ENCODE data around the gene L3MBTL4. TPM values are rescaled to one million over a fixed set of nuclear protein-coding genes. Genes with fewer than 3 reads are reported as not detected.

The L3MBTL4 gene
- total RNA-seq, 1 donor from 2014 or later = 6.5 TPM

DNA sequence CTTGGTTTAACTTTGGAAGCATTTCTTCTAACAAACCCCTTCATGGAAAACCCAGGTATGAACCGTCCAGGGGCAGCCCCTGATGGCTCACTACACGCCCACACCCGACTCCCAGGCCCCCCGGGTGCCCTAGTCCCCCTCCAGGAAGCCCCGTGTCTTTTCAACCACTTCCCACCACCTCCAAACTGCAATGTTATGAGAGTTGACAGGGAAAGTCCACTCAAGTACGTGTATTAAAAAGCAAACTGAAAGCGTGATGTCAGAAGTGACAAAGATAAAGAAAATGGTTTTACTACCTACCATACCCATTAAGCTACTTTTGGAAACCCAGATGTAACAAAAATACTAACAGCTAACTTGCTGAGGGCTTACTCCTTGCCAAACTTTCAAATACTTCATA is 51.5 kb downstream of the L3MBTL4 start:
- DNase-seq = no peak

- DNase-seq = no peak
Observed at GRCh38 chr18:6362559-6363129, 52.1 kb downstream of the L3MBTL4 start.

DNA sequence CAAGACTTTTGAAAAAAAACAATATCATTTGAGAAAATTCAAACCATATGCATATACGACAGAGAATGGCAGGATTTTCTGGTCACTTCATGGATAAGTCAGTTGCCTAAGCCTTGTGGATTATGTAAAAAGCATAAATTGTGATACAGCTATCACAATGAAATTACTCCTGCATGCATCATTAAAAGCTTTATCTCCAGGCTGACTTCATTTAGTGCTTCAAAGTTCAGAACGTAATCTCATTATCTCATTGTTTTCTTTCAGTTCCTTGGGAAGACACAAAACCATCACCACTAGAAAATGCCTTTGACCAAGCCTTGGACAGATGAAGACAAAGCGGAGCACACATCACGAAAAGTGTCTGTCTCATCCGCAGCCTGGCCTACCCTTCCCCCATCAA is 57.0 kb downstream of the L3MBTL4 start:
- no peak for DNase-seq

DNA sequence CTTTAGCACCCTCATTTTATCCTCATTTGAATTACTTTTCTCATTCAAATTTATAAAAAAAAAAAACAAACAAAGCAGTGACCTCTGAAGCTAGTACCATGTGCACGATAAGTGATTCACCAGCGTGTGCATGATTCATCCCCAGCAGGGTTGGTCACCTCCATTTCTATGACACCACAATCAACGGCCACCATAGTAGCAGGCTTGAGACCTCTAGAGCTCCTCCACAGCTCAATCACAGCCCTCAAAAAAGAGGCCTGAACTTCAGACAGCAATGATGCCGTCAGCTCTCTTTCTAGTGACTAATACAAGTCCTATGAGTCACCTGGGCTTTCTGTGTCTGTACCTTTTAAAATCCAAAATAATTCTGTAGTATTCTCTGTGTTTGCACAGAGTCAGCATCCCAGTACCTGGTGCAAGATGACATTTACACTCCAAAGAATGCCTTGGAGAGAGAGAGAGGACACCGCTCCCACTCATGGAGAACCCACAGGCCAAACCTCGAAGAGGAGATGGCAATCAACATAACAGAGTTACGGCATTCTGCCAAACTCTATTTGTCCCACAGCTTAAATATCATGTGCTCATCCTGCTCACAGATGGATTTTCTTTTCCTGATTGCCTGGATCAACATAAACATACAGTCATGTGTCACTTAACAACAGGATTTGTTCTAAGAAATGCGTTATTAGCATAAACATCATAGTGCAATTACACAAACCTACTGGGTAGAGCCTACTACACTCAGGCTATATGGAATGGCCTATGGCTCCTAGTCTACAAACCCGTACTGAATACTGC is 58.7 kb downstream of the L3MBTL4 start:
- no peak for DNase-seq

GRCh38 chr18:6352275-6352674 is 62.4 kb downstream of the L3MBTL4 start:
- DNase-seq = no peak

GRCh38 chr18:6342990-6343389 is 71.7 kb downstream of the L3MBTL4 start:
- no peak for DNase-seq

DNA sequence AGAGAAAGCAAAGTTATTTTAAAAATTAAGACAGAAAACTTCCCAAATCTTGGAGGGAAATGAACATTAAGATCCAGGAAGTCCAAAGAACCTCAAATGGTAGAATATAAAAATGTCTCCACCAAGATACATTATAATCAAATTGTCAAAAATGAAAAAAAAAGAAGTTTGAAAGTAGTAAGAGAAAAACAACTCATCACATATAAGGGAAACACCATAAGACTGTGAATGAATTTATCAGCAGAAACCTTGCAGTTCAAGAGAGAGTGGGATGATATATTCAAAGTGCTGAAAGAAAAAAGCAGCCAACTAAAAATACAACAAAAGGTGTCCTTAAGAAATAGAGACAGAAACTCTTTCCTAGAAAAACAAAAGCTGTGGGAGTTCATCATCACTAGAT is 73.0 kb downstream of the L3MBTL4 start:
- DNase-seq = no peak

- no peak for DNase-seq
Observed at GRCh38 chr18:6341303-6341702, 73.4 kb downstream of the L3MBTL4 start.

GRCh38 chr18:6340121-6340520 is 74.6 kb downstream of the L3MBTL4 start:
- no peak for DNase-seq

GRCh38 chr18:6336239-6336638 is 78.5 kb downstream of the L3MBTL4 start:
- no peak for DNase-seq

- no peak for DNase-seq
Observed at GRCh38 chr18:6333981-6334380, 80.7 kb downstream of the L3MBTL4 start.

GRCh38 chr18:6331872-6332271 is 82.8 kb downstream of the L3MBTL4 start:
- DNase-seq = no peak

GRCh38 chr18:6330786-6331185 is 83.9 kb downstream of the L3MBTL4 start:
- no peak for DNase-seq

DNA sequence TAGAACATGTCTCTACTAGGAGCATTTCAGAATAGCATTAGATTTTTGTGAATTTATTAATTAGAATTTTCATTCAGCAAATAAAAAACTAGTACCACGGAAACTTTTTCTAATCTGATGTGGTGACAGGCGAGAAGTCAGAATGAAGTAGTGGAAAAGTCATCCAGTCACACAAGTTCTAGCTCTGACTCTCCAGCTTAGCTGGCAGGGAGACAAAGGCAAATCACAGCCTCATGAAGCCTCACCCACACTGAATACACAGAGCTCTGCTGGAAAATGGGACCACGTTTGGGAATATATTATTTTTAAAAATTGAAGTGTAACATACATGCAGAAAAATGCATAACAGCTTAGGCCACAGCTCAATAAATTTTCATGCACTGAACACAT is 86.1 kb downstream of the L3MBTL4 start:
- DNase-seq = peak; percentile 47

DNA sequence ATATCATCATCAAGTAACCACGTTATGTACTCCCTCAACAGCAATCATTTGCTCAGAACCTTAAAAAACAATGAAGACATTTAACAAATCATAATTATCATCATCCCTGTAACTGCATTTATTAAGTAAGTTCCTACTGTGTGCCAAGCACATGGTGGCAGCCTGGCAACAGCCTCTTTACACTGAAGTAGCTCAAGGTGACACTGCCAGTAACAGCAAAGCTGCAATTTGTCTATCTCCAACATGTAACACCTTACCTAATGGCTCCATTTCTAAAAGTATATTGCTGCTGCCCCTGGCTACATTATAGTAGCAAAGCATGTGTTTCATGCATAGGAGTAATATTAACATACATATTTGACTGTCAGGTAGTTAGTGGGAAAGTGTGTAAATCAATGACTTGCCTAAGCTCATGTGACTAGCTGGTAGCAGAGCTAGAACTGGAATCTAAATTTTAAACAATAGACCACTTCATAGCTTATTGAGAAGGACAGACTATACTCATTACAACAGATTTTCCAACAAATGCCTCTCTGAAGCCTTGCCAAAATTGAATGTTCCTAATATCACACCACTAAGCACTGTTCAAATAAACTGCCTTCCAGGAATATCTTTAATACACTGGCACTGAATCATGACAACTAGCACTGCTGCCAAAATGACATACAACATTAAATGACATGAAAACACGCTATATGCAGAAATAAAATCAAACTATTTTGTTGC is 86.7 kb downstream of the L3MBTL4 start:
- DNase-seq = peak; percentile 31

GRCh38 chr18:6327485-6327884 is 87.2 kb downstream of the L3MBTL4 start:
- no peak for DNase-seq

GRCh38 chr18:6326566-6326965 is 88.1 kb downstream of the L3MBTL4 start:
- no peak for DNase-seq

GRCh38 chr18:6323319-6323889 is 91.3 kb downstream of the L3MBTL4 start:
- no peak for DNase-seq

DNA sequence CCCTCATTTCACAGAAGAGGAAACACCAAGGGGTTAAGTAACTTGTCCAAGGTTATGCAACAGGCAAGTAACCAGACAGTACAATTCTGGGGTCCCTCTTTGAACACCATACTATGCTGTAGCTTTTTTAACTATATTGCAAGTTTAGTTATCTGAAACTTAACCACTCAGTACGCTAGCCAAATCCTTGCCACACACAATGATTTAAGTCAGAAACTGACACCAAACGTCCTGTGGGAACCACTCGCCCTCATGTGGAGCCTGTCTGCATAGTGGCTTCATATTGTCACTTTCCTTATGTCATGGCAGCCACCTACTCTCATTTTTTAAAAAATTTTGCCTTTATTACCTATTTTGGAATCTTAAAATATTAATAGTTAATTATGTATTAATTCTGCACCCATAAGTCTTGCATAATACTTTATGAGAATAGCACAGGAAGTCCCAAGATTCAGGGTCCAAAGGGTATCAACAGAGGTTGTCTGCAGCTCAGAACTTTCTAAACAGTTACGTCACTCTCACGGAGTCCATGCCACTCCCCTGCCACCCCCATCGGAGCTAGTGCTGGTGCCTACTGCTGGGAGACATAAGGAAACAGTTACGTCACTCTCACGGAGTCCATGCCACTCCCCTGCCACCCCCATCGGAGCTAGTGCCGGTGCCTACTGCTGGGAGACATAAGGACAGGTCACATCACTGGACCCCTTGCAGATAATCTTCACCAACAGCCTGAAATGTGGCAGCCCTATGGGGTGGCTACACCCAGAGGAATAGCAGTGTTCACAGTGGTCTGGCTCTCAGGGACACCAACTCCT is 99.0 kb downstream of the L3MBTL4 start:
- no peak for DNase-seq

GRCh38 chr18:6313415-6313814 is 101.3 kb downstream of the L3MBTL4 start:
- no peak for DNase-seq

DNA sequence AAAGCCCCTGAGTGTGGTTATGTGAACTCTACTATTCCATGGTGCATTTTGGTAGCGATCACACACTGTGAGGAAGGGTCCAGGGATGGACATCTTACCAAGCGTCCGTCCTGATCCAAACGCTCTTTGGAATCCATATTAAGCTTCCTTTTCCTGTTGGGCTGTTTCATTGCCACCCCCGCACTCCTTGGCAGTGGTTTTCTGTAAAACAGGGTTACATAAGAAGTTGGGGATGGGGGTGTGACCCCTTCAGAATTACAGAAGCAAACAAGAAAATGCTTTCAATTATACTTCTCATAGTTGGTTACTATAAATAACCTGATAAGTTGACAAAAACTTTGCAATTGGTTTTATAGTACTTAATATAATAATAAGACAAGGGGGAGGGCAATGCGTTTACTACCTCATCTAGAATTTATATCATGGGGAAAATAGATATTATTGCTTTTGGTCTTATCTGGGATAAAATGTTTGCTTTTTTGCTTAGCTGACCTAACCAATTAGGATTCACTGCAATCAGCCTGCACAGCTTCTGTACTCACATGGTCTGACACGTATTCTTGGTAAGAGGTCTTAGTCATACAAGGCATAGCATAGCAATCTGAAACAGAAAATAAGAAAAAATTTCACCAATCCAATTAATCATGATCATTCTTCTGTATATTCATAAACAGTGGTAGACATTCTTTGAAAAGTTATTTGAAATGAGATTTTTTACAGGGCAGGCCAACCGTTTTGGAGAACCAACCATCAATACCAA is 103.1 kb downstream of the L3MBTL4 start:
- no peak for DNase-seq

Data from tongue (tissue), 2 donors.